OCI-LY1 (cell line): ENCODE data around the gene ANO2.

Source experiments
- H2AFZ ChIP-seq: fragments of 200-600 bp; sonication (generic), shearing (Covaris generic); 2 replicates; pipeline ENCODE4 v1.6.0; 2014; ENCODE audit warnings: antibody characterized with exemption, mild to moderate bottlenecking, low read length
- H3F3A ChIP-seq: fragments of 200-600 bp; sonication (generic), shearing (Covaris generic); 2 replicates; pipeline ENCODE4 v1.6.0; 2014; ENCODE audit warnings: mild to moderate bottlenecking, antibody characterized with exemption, low read length, moderate library complexity; ENCODE audit not compliant: insufficient read depth
- H3K27ac ChIP-seq: fragments of 200-600 bp; sonication (generic); 2 replicates; pipeline ENCODE4 v1.5.1; 2014; ENCODE audit warnings: low read length, mixed run types, mild to moderate bottlenecking, low read depth; ENCODE audit not compliant: poor library complexity, severe bottlenecking
- H3K27me3 ChIP-seq: fragments of 200-600 bp; sonication (generic); 2 replicates; pipeline ENCODE4 v1.6.0; 2014; ENCODE audit warnings: antibody characterized with exemption, mild to moderate bottlenecking, low read length, moderate library complexity; ENCODE audit not compliant: insufficient read depth
- H3K36me3 ChIP-seq: fragments of 200-600 bp; sonication (generic); 2 replicates; pipeline ENCODE4 v1.6.1; 2014; ENCODE audit warnings: mild to moderate bottlenecking, antibody characterized with exemption, low read length, moderate library complexity, mixed read lengths; ENCODE audit not compliant: insufficient read depth
- H3K4me1 ChIP-seq: fragments of 200-600 bp; sonication (generic); 2 replicates; pipeline ENCODE4 v1.5.1; 2014; ENCODE audit warnings: mild to moderate bottlenecking, low read length, moderate library complexity; ENCODE audit not compliant: insufficient read depth, severe bottlenecking
- H3K4me2 ChIP-seq: fragments of 200-600 bp; sonication (generic), shearing (Covaris generic); 2 replicates; pipeline ENCODE4 v1.6.1; 2014; ENCODE audit warnings: low read length
- H3K4me3 ChIP-seq: fragments of 200-600 bp; sonication (generic); 2 replicates; pipeline ENCODE4 v1.5.1; 2014; ENCODE audit warnings: low read length, low read depth, mild to moderate bottlenecking, mixed read lengths; ENCODE audit not compliant: poor library complexity, severe bottlenecking
- H3K79me2 ChIP-seq: fragments of 200-600 bp; shearing (Covaris generic); 2 replicates; pipeline ENCODE4 v1.6.1; 2016; ENCODE audit warnings: mixed run types, low read length, mixed read lengths; ENCODE audit not compliant: insufficient read depth
- H3K9ac ChIP-seq: fragments of 200-600 bp; sonication (generic), shearing (Covaris generic); 2 replicates; pipeline ENCODE4 v1.6.1; 2014; ENCODE audit warnings: mild to moderate bottlenecking, low read length, mixed read lengths
- H3K9me2 ChIP-seq: fragments of 200-600 bp; sonication (generic), shearing (Covaris generic); 2 replicates; pipeline ENCODE4 v1.6.1; 2014; ENCODE audit warnings: low read depth, mild to moderate bottlenecking, low read length, mixed read lengths
- H3K9me3 ChIP-seq: fragments of 200-600 bp; shearing (Covaris generic); 2 replicates; pipeline ENCODE4 v1.6.1; 2014; ENCODE audit warnings: low read length, mixed read lengths
- H4K20me1 ChIP-seq: fragments of 200-600 bp; sonication (generic), shearing (Covaris generic); 2 replicates; pipeline ENCODE4 v1.6.0; 2016; ENCODE audit warnings: mild to moderate bottlenecking, low read length; ENCODE audit not compliant: insufficient read depth
- CTCF ChIP-seq: fragments of 200-600 bp; sonication (generic), shearing (Covaris generic); IDR thresholded peaks from 2 replicates; pipeline ENCODE4 v1.5.1; 2017; ENCODE audit warnings: mild to moderate bottlenecking, antibody characterized with exemption, low read length, moderate library complexity, mixed read lengths
- EZH2 ChIP-seq: fragments of 200-600 bp; sonication (generic), shearing (Covaris generic); IDR thresholded peaks from 2 replicates; pipeline ENCODE4 v1.8.0; 2017; ENCODE audit warnings: borderline replicate concordance, mixed run types, mild to moderate bottlenecking, antibody characterized with exemption, low read length, moderate library complexity, mixed read lengths

ANO2 gene

GRCh38 chr12:5909560-5909959, 35.5 kb downstream of the ANO2 start:
- Histone ChIP-seq H3K27ac (no peak overlapping the region), H3K9ac (no peak overlapping the region), H3K4me3 (no peak overlapping the region), H2AFZ (no peak overlapping the region), H3K9me2 (no peaks in the 10 kb centered on the region), H4K20me1 (no peaks in the 10 kb centered on the region), H3F3A (no peaks in the 10 kb centered on the region), H3K9me3 (no peaks in the 10 kb centered on the region), H3K79me2 (no peaks in the 10 kb centered on the region), H3K4me2 (no peak overlapping the region), H3K27me3 (no peaks in the 10 kb centered on the region; the same call in 1 of the 2 replicates), H3K36me3 (no peaks in the 10 kb centered on the region), H3K4me1 (no peaks in the 10 kb centered on the region)
- TF ChIP-seq CTCF, result no peak
- no peak for TF ChIP-seq EZH2

DNA sequence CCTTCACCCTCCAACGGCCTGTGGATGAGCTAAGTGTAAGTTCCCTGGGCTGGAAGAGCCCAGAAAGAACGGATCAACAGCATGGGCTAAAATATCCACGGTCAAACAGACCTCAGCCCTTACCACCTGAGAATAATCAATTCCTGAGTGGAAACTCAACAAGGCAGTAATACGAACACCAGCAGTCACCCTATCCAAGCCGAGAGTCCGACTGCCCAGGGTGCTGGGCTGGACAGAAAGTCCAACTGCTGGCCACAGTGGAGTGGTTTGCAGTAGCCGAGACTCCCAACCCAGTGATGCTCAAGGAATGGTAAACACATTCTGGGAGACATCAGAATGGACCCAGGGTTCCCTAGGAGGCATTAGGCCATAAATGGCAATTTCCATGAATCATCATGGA, 36.8 kb downstream of the ANO2 start:
- no peaks in the 10 kb centered on the region for H3K9me3 ChIP-seq
- no peaks in the 10 kb centered on the region; the same call in 1 of the 2 replicates for H3K27me3 ChIP-seq
- H3K79me2 ChIP-seq, result no peaks in the 10 kb centered on the region
- no peaks in the 10 kb centered on the region for H3K9me2 ChIP-seq
- H4K20me1 ChIP-seq, result no peaks in the 10 kb centered on the region
- H3K36me3 ChIP-seq, result no peaks in the 10 kb centered on the region
- no peak overlapping the region for H3K4me2 ChIP-seq
- no peak overlapping the region for H2AFZ ChIP-seq
- H3K27ac ChIP-seq, result no peak overlapping the region
- no peak overlapping the region for H3K9ac ChIP-seq
- H3K4me3 ChIP-seq, result no peak overlapping the region
- H3F3A ChIP-seq, result no peaks in the 10 kb centered on the region
- H3K4me1 ChIP-seq, result no peaks in the 10 kb centered on the region
- TF ChIP-seq CTCF (no peak), EZH2 (no peak)

GRCh38 chr12:5907807-5908206, 37.3 kb downstream of the ANO2 start:
- no peak overlapping the region for H2AFZ ChIP-seq

More at GRCh38 chr12:5907807-5908206, 37.3 kb downstream of the ANO2 start:
- H3F3A ChIP-seq, result no peaks in the 10 kb centered on the region
- no peaks in the 10 kb centered on the region; the same call in 1 of the 2 replicates for H3K27me3 ChIP-seq
- H3K4me3 ChIP-seq, result no peak overlapping the region
- no peak overlapping the region for H3K9ac ChIP-seq
- H3K9me2 ChIP-seq, result no peaks in the 10 kb centered on the region
- no peak for TF ChIP-seq EZH2
- TF ChIP-seq CTCF, result no peak
- H3K4me2 ChIP-seq, result no peak overlapping the region
- no peaks in the 10 kb centered on the region for H3K9me3 ChIP-seq
- no peaks in the 10 kb centered on the region for H3K4me1 ChIP-seq
- H3K27ac ChIP-seq, result no peak overlapping the region
- no peaks in the 10 kb centered on the region for H4K20me1 ChIP-seq
- H3K36me3 ChIP-seq, result no peaks in the 10 kb centered on the region
- H3K79me2 ChIP-seq, result no peaks in the 10 kb centered on the region
